T-helper 9 cell (primary cell): ENCODE results near the gene ACP1.
"Not testable (repeated sequence)": the region's sequence is repeated elsewhere in the genome, so short reads cannot be mapped to it uniquely, and the experiment has no call there.

Source experiments
- DNase-seq: peaks from one replicate; pipeline ENCODE4 v3.0.0-alpha.2; 2020

ACP1 gene

DNA sequence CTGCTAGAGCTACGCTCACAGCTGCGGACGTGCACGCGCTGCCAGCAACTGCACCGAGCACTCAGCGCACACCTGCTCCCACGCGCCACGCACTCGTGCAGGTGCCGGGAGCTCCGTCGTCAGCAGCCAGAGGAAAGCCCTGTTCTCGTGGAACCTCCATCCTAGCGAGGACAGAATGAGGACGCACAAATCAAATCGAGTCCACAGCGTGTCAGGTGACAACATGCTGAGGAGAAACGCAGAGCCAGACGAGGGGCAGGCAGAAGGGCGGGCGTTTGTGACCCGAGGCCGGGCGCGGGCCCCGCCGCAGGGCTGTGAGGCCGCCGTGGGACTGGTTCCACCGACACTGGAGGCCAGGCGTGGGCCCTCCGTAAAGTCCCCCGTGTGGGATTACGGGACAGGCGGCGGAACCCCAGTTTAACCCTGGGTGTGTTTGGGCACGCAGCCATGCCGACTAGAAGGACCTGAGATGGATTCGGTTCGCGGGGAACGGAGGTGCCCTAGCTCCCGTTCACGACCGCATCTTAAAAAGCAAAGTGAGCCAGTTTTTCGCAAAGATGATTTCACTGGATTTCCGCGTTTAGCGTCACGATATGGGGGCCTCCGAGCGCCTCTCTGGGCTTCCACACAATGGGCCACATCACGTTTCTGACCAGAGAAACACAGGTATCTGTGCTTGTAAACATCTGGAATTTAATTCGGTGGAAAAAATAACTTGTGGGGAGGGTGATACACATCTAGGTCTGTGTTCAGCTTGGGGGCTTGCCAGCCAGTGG is 50.0 kb downstream of the ACP1 start:
- DNase-seq = no peak

DNA sequence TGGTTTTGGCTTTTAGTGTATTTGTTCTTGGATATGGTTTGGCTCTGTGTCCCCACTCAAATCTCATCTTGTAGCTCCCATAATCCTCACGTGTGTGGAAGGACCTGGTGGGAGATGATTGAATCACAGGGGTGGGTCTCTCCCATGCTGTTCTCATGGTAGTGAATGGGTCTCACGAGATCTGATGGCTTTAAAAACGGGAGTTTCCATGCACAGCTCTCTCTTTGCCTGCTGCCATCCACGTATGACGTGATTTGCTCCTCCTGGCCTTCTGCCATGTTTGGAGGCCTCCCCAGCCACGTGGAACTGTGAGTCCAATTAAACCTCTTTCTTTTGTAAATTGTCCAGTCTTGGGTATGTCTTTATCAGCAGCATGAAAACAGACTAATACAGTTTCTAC is 51.2 kb downstream of the ACP1 start:
- not testable (repeated sequence) for DNase-seq

DNA sequence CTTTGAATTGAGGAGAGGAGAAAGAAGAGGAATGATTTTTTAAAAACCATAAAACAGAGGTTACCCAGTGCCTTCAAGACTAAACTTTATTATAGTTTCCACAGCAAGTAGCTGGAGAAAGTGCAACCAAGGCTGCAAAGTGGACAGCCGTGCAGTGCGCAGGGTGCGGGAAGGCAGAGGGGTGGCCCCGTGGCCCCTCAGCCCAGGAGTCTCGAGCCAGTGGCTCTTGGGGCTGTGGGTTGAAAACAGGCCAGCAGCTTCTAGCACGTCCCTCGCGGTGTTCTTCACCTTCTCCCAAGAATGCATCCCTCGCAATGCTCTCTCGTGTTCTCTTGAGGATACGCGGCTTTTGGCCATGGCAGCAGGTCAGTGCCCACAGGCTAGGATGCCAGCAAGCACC is 51.6 kb downstream of the ACP1 start:
- no peak for DNase-seq

DNA sequence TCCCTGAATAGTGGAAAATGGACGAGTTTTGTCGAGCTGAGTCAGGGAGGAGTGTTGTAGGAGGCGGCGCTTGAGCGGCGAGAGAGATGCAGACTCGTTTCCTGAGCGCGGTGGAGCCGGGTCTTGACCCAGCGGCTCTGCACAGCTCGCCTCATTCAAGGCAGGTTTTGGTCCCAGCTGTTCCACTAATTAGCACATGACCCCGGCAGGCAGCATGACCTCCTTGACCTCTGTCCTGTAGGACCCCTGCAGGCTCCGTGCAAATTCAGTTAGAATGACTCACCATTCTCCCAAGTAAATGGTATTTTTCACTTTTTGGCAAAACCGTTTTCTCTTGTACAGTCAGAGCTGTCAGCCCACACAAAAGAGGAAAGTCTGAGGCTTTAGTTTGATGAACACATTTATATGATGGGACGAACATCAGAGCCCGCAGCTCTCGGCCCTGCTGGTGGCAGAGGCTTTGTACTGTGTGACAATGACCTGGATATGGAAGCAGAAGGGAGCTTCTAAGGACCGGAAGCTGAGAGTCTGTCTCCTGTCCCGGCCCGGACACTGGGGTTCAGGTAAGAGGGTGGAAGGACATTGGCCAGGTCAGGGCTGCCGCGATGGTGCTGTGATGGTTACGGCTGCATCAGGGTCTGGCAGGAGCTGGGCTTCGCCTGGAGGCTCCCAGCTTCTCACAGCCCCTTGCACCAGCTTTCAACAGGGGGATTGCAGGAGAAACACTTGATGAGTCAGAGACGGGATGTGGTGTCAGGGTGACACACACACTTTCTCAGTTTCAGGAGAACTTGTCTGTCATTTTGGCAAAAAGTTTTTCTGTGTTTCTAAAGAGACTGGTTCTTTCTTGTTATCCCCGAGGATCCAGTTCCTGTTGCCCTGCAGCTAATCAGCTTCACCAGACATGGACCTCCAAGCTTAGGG is 53.0 kb downstream of the ACP1 start:
- DNase-seq = no peak

DNA sequence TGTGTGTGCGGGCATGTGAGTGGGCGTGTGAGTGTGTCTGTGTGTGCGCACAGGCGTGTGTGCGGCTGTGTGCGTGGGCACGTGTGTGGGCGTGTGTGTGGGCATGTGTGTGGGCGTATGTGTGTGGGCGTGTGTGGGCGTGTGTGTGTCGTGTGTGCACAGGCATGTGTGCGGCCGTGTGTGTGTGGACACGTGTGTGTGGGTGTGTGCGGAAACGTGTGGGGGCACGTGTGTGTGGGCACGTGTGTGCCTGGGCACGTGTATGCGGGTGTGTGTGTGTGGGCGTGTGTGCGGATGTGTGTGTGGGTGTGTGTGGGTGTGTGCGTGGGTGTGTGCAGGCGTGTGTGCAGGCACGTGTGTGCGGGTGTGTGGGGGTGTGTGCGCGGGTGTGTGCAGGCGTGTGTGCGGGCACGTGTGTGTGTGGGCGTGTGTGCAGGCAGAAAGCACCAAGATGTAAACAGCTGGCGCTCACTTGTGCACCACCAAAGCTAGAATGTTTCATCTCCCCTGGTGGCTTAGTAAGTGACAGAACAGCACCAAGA is 54.4 kb downstream of the ACP1 start:
- no peak for DNase-seq

DNA sequence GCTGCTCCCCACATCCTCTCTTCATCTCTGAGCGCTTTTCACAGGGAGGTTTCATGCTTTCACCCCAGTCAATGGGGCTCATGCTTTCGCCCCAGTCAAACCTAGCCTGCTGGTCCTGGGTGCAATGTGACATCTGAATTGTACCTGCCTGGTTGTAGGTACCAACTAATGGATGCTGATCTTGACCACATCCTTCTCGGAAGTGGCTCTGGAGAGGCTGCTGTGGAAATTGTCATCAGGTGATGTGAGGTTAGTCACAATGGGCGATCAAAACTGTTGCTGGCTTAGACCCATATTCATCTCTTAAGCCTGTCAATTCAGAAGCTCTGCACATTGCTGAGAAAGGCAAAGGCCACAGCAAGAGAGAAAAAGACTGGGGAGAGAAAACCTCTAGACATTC is 55.8 kb downstream of the ACP1 start:
- DNase-seq = no peak

DNA sequence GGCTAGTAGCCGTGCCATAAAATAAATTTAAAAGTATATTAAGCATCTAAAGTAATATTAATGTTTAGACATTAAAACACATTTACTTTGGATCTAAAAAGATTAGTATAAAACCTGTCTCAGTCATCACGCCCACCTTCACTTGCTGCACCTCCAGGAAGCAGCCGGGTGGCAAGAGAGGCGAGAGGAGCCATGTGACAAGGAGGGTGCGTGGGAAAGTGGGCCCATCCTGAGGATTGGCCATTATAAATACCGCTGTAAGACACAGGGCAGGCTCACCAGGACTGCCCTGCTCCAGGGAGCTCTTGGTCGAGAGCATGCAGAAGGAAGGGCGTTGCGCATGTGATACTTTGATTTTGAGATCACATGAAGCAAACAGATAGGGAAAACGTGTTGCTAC is 57.6 kb downstream of the ACP1 start:
- DNase-seq = no peak

DNA sequence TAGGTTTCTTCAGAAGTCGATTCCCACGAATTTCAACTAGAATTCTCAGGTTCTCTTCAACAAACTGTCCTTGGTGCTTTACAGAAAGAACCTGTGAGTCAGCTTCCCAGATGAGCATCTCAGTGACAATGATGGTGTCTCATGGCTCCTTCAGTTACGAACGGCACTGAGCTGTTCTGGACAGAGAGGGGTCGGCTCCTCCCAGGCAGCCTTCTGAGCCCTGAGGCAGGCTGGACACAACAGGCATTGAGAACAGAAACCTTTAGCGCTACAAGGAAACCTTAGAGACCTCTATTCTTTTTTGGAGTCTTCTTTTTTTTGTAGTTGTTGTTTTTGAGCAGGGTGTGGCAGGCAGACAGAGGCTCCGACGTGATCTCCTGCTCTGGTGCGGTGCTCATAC is 58.3 kb downstream of the ACP1 start:
- DNase-seq = no peak
